CD4-positive, alpha-beta T cell (primary cell): ENCODE results near the gene CDIP1. TPM values are rescaled to one million over a fixed set of nuclear protein-coding genes. Genes with fewer than 3 reads are reported as not detected.

Source experiments
- ATAC-seq: fragments of 200-7000 bp; cut with Tn5 transposase; one replicate; pipeline ENCODE4 v1.10.0; 2022; ENCODE audit warnings: mild to moderate bottlenecking; ENCODE audit not compliant: poor library complexity
- CTCF ChIA-PET: fragments of 350-600 bp; sonication (Branson Sonifier 250); formaldehyde crosslinking; loops from one replicate; lab custom pipeline; 2021; ENCODE audit warnings: antibody characterized with exemption, inconsistent platforms; lab: Charles Lee
- POLR2A ChIA-PET: fragments of 350-600 bp; sonication (Branson Sonifier 250); formaldehyde crosslinking; loops from one replicate; lab custom pipeline; 2021; ENCODE audit warnings: antibody characterized with exemption, inconsistent platforms; lab: Charles Lee
- DNase-seq, 14 experiments: peaks; one replicate each; pipeline ENCODE4 v3.0.0-alpha.2; 2013 to 2020; ENCODE audit warnings: mixed read lengths in 2 of 14
- H3K27ac ChIP-seq, 2 donors: one replicate each; pipeline versions ENCODE4 v1.5.1 to v1.7.0; 2013; ENCODE audit warnings: low read length in 2 of 2, low read depth in 1 of 2, mild to moderate bottlenecking in 1 of 2
- H3K27me3 ChIP-seq, 2 experiments: 1 replicate in 1 of 2; 2 replicates in 1 of 2; pipeline versions ENCODE4 v1.6.1 to v1.7.0; 2013; ENCODE audit warnings: low read length in 2 of 2, control low read depth in 1 of 2, mild to moderate bottlenecking in 1 of 2, moderate library complexity in 1 of 2; ENCODE audit not compliant: insufficient read depth in 2 of 2, control insufficient read depth in 1 of 2
- H3K36me3 ChIP-seq: one replicate; pipeline ENCODE4 v1.6.1; 2013; ENCODE audit warnings: low read length, control low read depth; ENCODE audit not compliant: insufficient read depth
- H3K4me1 ChIP-seq: one replicate; pipeline ENCODE4 v1.6.1; 2013; ENCODE audit warnings: low read length, control low read depth; ENCODE audit not compliant: insufficient read depth
- H3K4me3 ChIP-seq: one replicate; pipeline ENCODE4 v1.5.1; 2013; ENCODE audit warnings: mild to moderate bottlenecking, low read length, moderate library complexity
- H3K9me3 ChIP-seq, 2 experiments: 1 replicate in 1 of 2; 2 replicates in 1 of 2; pipeline versions ENCODE4 v1.6.1 to v1.7.0; 2013; ENCODE audit warnings: low read length in 2 of 2, mild to moderate bottlenecking in 2 of 2, control low read depth in 1 of 2, moderate library complexity in 1 of 2; ENCODE audit not compliant: control insufficient read depth in 1 of 2, insufficient read depth in 1 of 2
- H3K27ac Mint-ChIP-seq: one replicate; pipeline ENCODE4 v1.8.0; 2020; ENCODE audit warnings: mixed read lengths
- H3K27me3 Mint-ChIP-seq: one replicate; pipeline ENCODE4 v1.8.0; 2021; ENCODE audit warnings: mixed read lengths
- H3K36me3 Mint-ChIP-seq: one replicate; pipeline ENCODE4 v1.8.0; 2021; ENCODE audit warnings: low read depth, mixed read lengths
- H3K4me1 Mint-ChIP-seq: one replicate; pipeline ENCODE4 v1.8.0; 2021; ENCODE audit warnings: low read depth, mixed read lengths
- H3K4me3 Mint-ChIP-seq: one replicate; pipeline ENCODE4 v1.8.0; 2020; ENCODE audit warnings: mild to moderate bottlenecking, mixed read lengths
- H3K9me3 Mint-ChIP-seq: one replicate; pipeline ENCODE4 v1.8.0; 2020; ENCODE audit warnings: mixed read lengths
- intact Hi-C, 2 experiments: fragments of 100-400 bp; cut with DNase I in 1 of 2; cut with micrococcal nuclease in 1 of 2; formaldehyde crosslinking; loops; one replicate each; pipeline versions ENCODE4 v1.15.1 to v1.9.0; 2023 to 2025; cut with DNase I, micrococcal nuclease
- total RNA-seq, 174 experiments: library from RNA in 2 of 174; stranded (reverse) in 2 of 174; gene quantifications; one replicate each; pipeline ENCODE4 v1.2.3 and lab custom pipeline; 2021 to 2026
- TF ChIP-seq, protein P1 (sequence below): fragments of 200-600 bp; IDR thresholded peaks from one replicate; pipeline ENCODE4 v1.8.0; 2022; ENCODE audit warnings: antibody characterized with exemption, mild to moderate bottlenecking

CDIP1 gene
- total RNA-seq, 2 experiments from 2014 or later, result 19.5 to 22.4 TPM

DNA sequence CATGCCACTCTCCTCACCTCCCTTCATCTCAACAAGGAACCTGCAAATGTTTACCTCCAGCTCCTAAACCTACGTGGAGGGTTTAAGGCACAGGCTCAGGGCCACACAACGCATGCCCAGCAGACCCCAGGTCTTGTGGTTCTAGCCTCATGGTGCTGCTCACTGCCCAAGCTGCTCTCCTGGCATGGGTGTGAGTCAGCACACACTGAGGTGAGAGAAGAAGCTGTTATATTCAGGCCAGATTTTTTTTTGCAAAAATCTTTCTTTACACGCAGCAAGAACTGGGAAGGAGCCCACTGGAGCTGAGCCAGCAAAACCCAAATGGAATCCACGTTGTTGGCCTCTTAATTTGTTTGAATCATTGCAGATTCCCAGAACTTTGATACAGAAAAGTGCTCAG, 12.0 kb upstream of the CDIP1 start:
- no peaks in the 10 kb centered on the region for H3K27me3 ChIP-seq
- intact Hi-C loops, result no loop called here
- TF ChIP-seq, protein P1, sequence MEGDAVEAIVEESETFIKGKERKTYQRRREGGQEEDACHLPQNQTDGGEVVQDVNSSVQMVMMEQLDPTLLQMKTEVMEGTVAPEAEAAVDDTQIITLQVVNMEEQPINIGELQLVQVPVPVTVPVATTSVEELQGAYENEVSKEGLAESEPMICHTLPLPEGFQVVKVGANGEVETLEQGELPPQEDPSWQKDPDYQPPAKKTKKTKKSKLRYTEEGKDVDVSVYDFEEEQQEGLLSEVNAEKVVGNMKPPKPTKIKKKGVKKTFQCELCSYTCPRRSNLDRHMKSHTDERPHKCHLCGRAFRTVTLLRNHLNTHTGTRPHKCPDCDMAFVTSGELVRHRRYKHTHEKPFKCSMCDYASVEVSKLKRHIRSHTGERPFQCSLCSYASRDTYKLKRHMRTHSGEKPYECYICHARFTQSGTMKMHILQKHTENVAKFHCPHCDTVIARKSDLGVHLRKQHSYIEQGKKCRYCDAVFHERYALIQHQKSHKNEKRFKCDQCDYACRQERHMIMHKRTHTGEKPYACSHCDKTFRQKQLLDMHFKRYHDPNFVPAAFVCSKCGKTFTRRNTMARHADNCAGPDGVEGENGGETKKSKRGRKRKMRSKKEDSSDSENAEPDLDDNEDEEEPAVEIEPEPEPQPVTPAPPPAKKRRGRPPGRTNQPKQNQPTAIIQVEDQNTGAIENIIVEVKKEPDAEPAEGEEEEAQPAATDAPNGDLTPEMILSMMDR, result no peak
- H3K36me3 Mint-ChIP-seq, result no peaks in the 10 kb centered on the region
- H3K9me3 ChIP-seq, result no peaks in the 10 kb centered on the region
- no peak overlapping the region for H3K4me3 Mint-ChIP-seq
- H3K4me1 ChIP-seq, result peaks cover 10% of the 10 kb centered on the region
- H3K4me3 ChIP-seq, result no peak overlapping the region
- H3K4me1 Mint-ChIP-seq, result peaks cover 5% of the 10 kb centered on the region
- H3K27ac Mint-ChIP-seq, result no peak overlapping the region
- ChIA-PET CTCF (interaction anchor here (0.5 to 3.5 kb wide), 2 partner anchors 45 to 869 kb away, joined by 3 to 59 read pairs; no protein-coding TSS in a partner anchor), POLR2A (interaction anchor here (0.9 to 1.3 kb wide), 2 partner anchors 12 to 85 kb away, joined by 3 read pairs; partner anchors contain the start of gene CDIP1)
- DNase-seq (no peak), ATAC-seq (no peak)
- H3K9me3 Mint-ChIP-seq, result no peaks in the 10 kb centered on the region
- H3K27ac ChIP-seq, result no peak overlapping the region
- no peaks in the 10 kb centered on the region for H3K27me3 Mint-ChIP-seq
- H3K36me3 ChIP-seq, result no peaks in the 10 kb centered on the region

DNA sequence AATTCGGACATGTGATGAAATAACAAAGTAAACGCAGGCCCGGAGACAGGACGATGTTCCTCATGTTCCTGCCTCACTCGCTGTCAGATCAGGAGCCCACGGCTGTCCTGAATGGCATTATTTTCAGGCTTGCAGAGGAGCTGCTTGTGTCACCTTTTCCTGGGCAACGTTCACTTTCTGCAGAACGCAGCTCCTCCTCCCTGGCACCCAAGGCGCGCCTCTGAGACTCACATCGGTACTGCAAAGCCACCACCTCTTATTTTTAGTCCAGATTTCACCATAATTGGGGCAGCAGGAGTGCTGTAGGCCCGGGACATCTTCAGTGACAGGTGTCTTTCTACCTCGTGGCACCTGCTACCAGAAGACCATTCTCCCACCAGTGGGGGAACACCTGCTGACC, 9.6 kb upstream of the CDIP1 start:
- intact Hi-C loops, result loop anchor here (1.0 to 2.0 kb wide), 5 partner anchors 33 to 189 kb away; partner anchors contain the start of gene HMOX2 (in 1 of the 2)
- H3K27ac Mint-ChIP-seq, result no peak overlapping the region
- DNase-seq (no peak), ATAC-seq (no peak)
- peaks cover 10% of the 10 kb centered on the region for H3K4me1 ChIP-seq
- H3K9me3 Mint-ChIP-seq, result no peaks in the 10 kb centered on the region
- no peaks in the 10 kb centered on the region for H3K27me3 Mint-ChIP-seq
- no peak overlapping the region for H3K4me3 ChIP-seq
- H3K4me1 Mint-ChIP-seq, result peaks cover 5% of the 10 kb centered on the region
- no peaks in the 10 kb centered on the region for H3K9me3 ChIP-seq
- H3K27ac ChIP-seq, result no peak overlapping the region
- TF ChIP-seq, protein P1, result no peak
- ChIA-PET POLR2A (interaction anchor here (0.7 to 2.1 kb wide), 9 partner anchors 9 to 145 kb away, joined by 3 to 9 read pairs (median 3); partner anchors contain the start of genes CDIP1 and HMOX2), CTCF (interaction anchor here (0.5 to 3.5 kb wide), 24 partner anchors 9 to 1020 kb away, joined by 3 to 59 read pairs (median 4); partner anchors contain the start of genes CDIP1, HMOX2 and NMRAL1)
- no peaks in the 10 kb centered on the region for H3K27me3 ChIP-seq
- no peaks in the 10 kb centered on the region for H3K36me3 ChIP-seq
- no peaks in the 10 kb centered on the region for H3K36me3 Mint-ChIP-seq
- no peak overlapping the region for H3K4me3 Mint-ChIP-seq

DNA sequence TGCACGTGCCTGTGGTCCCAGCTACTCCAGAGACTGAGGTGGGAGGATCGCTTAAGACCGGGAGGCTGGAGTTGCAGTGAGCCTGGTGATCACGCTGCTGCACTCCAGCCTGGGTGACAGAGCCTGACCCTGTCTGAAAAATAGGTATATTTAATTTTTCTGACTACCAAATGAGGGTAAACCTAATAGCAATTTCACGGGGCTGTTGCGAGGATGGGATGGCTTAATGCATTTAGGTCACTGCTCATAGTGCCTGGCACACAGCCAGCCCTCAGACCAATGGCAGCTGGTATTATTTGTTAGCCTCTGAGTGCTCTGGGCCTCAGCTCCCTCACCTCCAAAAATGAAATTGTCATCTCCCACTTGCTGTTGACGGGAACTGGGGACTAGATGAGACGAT, 5.9 kb upstream of the CDIP1 start:
- H3K27ac ChIP-seq, result no peak overlapping the region
- H3K36me3 ChIP-seq, result no peaks in the 10 kb centered on the region
- Mint-ChIP-seq H3K36me3 (peaks cover 6% of the 10 kb centered on the region), H3K4me1 (peaks cover 5% of the 10 kb centered on the region), H3K9me3 (no peaks in the 10 kb centered on the region), H3K27me3 (no peaks in the 10 kb centered on the region), H3K4me3 (no peak overlapping the region), H3K27ac (no peak overlapping the region)
- H3K4me1 ChIP-seq, result peaks cover 10% of the 10 kb centered on the region
- ATAC-seq (no peak), DNase-seq (no peak)
- H3K27me3 ChIP-seq, result no peaks in the 10 kb centered on the region
- intact Hi-C loops, result no loop called here
- H3K9me3 ChIP-seq, result peaks cover 0 to 6% of the 10 kb centered on the region in 2 experiments
- TF ChIP-seq, protein P1, result no peak
- H3K4me3 ChIP-seq, result no peak overlapping the region
- ChIA-PET CTCF (no interaction called here), POLR2A (no interaction called here)
